ENCODE measurements around the gene APOBEC4. TPM values are rescaled to one million over a fixed set of nuclear protein-coding genes. Genes with fewer than 3 reads are reported as not detected.

The APOBEC4 gene
- total and polyA plus RNA-seq, 2 of the 4 experiments (the other 2 are of a cell fraction) = not detected

DNA sequence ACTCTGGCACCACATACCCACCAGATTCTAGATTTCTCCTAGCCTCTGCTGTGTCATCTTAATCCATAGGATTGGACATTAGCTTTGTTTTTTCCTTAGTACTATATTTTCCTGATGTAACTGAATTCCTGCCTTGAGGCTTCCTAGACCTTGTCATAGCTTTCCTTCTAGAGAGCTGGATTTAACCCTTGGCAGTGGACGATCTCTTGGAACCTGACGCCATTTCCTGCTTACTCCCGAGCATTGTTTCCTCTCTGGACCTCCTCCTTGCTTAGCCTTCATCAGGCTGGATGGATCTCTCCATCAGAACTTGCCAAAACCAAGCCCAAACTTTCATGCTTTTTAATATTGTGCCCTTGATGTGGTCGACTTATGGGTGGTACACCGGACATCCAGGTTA lies 1.5 kb downstream of the APOBEC4 start:
- Histone ChIP-seq H3K56ac (ENCODE audit: extremely low read depth, insufficient read depth, low read length) (no peak overlapping the region), H3K9ac (ENCODE audit: low read depth, low read length) (no peak overlapping the region), H2AFZ (replicated peaks; ENCODE audit: low read length, poor library complexity) (no peak overlapping the region), H3K36me3 (ENCODE audit: control insufficient read depth, insufficient read depth, low read length) (no peaks in the 10 kb centered on the region), H3K9me1 (ENCODE audit: insufficient read depth, low read length) (no peaks in the 10 kb centered on the region), H2BK5ac (ENCODE audit: low read depth, low read length, poor library complexity, severe bottlenecking) (no peak overlapping the region), H2AK5ac (ENCODE audit: low read depth, low read length) (no peak overlapping the region), H4K20me1 (ENCODE audit: insufficient read depth, low read length) (no peaks in the 10 kb centered on the region), H3K27me3 (ENCODE audit: control insufficient read depth, insufficient read depth, low read length) (no peaks in the 10 kb centered on the region), H3K27ac (ENCODE audit: insufficient read depth, low read length) (no peak overlapping the region), H3K14ac (replicated peaks; ENCODE audit: low read depth, low read length) (no peak overlapping the region), H3K79me1 (ENCODE audit: low read depth in 1 of 2, low read length in 2 of 2) (peaks cover 5 to 7% of the 10 kb centered on the region in 2 experiments; a peak in 2 of 4 replicates), H2BK20ac (ENCODE audit: low read depth, low read length) (no peak overlapping the region), H3K4me2 (ENCODE audit: low read depth, low read length) (no peak overlapping the region), H2AK9ac (replicated peaks; ENCODE audit: low read depth, low read length, poor library complexity) (no peak overlapping the region), H3K9me3 (ENCODE audit: control insufficient read depth, insufficient read depth, low read length) (no peaks in the 10 kb centered on the region), H4K5ac (ENCODE audit: low read depth, low read length) (no peak overlapping the region), H3K23ac (ENCODE audit: low read depth, low read length) (no peak overlapping the region), H3K18ac (ENCODE audit: low read depth, low read length) (no peak overlapping the region), H4K8ac (ENCODE audit: low read depth in 2 of 2, low read length in 2 of 2) (no peak overlapping the region), H3K4me1 (ENCODE audit: control insufficient read depth, insufficient read depth, low read length) (peaks cover 6% of the 10 kb centered on the region), H2BK15ac (ENCODE audit: low read depth, low read length) (no peak overlapping the region), H3K4ac (ENCODE audit: low read depth, low read length) (no peak overlapping the region), H4K91ac (ENCODE audit: insufficient read depth, low read depth, low read length) (no peak overlapping the region), H3K4me3 (ENCODE audit: insufficient read depth, low read depth, low read length) (no peak overlapping the region), H2BK120ac (ENCODE audit: low read depth, low read length) (no peak overlapping the region)
- dilution Hi-C loops (cut with HindIII; ENCODE audit: low sequenced_read_pairs, unreplicated experiment) = loop anchor here (25.0 kb wide), 1 partner anchor 261 kb away; no protein-coding TSS in a partner anchor
- ATAC-seq (ENCODE audit: low read depth) = no peak
- POLR2A ChIA-PET (ENCODE audit: unreplicated experiment) = no interaction called here
- no peak for DNase-seq
- CTCF ChIA-PET = interaction anchor here (0.6 to 0.8 kb wide), 2 partner anchors 203 to 264 kb away, joined by 3 to 5 read pairs; no protein-coding TSS in a partner anchor
- in situ Hi-C loops (cut with MboI; ENCODE audit: low sequenced_read_pairs) = loop anchor here (5.0 to 25.0 kb wide), 2 partner anchors 261 to 1011 kb away; no protein-coding TSS in a partner anchor
- intact Hi-C loops (cut with micrococcal nuclease) = loop anchor here (10.0 kb wide), 1 partner anchor 573 kb away; no protein-coding TSS in a partner anchor
- no TSS peak for BruUV-seq (replicated peaks)
- 68% methylated on average over 3 of the region's 5 CpGs; no CpG with 5 or more reads in 1 of the 2 experiments for WGBS, 2 experiments (ENCODE audit: extremely low coverage in 2 of 2, insufficient read length in 1 of 2)
- TF ChIP-seq BHLHE40 (IDR thresholded peaks at IDR 0.05; ENCODE audit: low read depth, low read length) (no peak), CHD1 (IDR thresholded peaks at IDR 0.05; ENCODE audit: low read depth, low read length) (no peak), SMC3 (IDR thresholded peaks at IDR 0.05; ENCODE audit: low read depth, low read length) (no peak), USF2 (IDR thresholded peaks at IDR 0.05; ENCODE audit: low read depth, low read length) (no peak), MAFK (IDR thresholded peaks at IDR 0.05; ENCODE audit: low read depth, low read length) (no peak), MXI1 (IDR thresholded peaks at IDR 0.05; ENCODE audit: borderline replicate concordance, low read depth, low read length) (no peak), RAD21 (IDR thresholded peaks at IDR 0.05; ENCODE audit: low read length) (no peak), FOS (IDR thresholded peaks at IDR 0.05; ENCODE audit: low read depth, low read length) (no peak)
